ENCODE results near the gene TMTC1. TPM values are rescaled to one million over a fixed set of nuclear protein-coding genes. Genes with fewer than 3 reads are reported as not detected.

The TMTC1 gene
- total and polyA plus RNA-seq, 2 of the 8 experiments (the other 6 are each of a cell fraction or from before 2014, with no cell fraction given) = 15.4 to 20.8 TPM

- POLR2A ChIA-PET (ENCODE audit: partially characterized antibody) = no interaction called here
- TF ChIP-seq ASH2L (IDR thresholded peaks at IDR 0.05; ENCODE audit: low read length) (no peak), SP2 (IDR thresholded peaks at IDR 0.05; ENCODE audit: low read length) (no peak), SIRT6 (IDR thresholded peaks at IDR 0.05; ENCODE audit: low read length) (no peak), CHD1 (IDR thresholded peaks at IDR 0.05; ENCODE audit: low read depth, low read length) (no peak), EGR1 (IDR thresholded peaks at IDR 0.05; ENCODE audit: borderline replicate concordance, low read depth, low read length) (no peak), ZNF274 (IDR thresholded peaks at IDR 0.05; ENCODE audit: borderline replicate concordance, extremely low read depth, low read length) (no peak), PHF8 (conservative IDR thresholded peaks at IDR 0.05; ENCODE audit: low read depth, low read length) (no peak), BCL11A (IDR thresholded peaks at IDR 0.05; ENCODE audit: low read depth in 2 of 2, low read length in 2 of 2) (no peak), SP4 (IDR thresholded peaks at IDR 0.05; ENCODE audit: low read length) (no peak), NANOG (IDR thresholded peaks at IDR 0.05; ENCODE audit: insufficient read depth, low read depth, low read length, poor library complexity, severe bottlenecking) (no peak), E2F6 (IDR thresholded peaks at IDR 0.05) (no peak), HDAC6 (IDR thresholded peaks at IDR 0.05; ENCODE audit: low read depth, low read length) (no peak), KDM1A (IDR thresholded peaks at IDR 0.05; ENCODE audit: borderline replicate concordance, low read length) (no peak), TAF7 (optimal IDR thresholded peaks at IDR 0.05; ENCODE audit: borderline replicate concordance, low read depth, low read length) (no peak), MAX (IDR thresholded peaks at IDR 0.05) (no peak)
Measured at GRCh38 chr12:29543036-29543435, 240.7 kb downstream of the TMTC1 start.

More at GRCh38 chr12:29543036-29543435, 240.7 kb downstream of the TMTC1 start:
- Histone ChIP-seq H3K14ac (ENCODE audit: insufficient read length) (no peak overlapping the region), H4K5ac (ENCODE audit: insufficient read length, low read depth, low read length) (no peak overlapping the region), H3K79me2 (ENCODE audit: control insufficient read depth in 1 of 2, insufficient read depth in 2 of 2, low read length in 2 of 2) (no peaks in the 10 kb centered on the region), H3K9ac (replicated peaks in 1 of 4; ENCODE audit: extremely low read depth in 1 of 4, low read depth in 3 of 4, low read length in 3 of 4) (no peak overlapping the region), H4K20me1 (replicated peaks in 1 of 2; ENCODE audit: control insufficient read depth in 1 of 2, insufficient read depth in 2 of 2, low read length in 2 of 2) (no peaks in the 10 kb centered on the region), H3K27ac (ENCODE audit: low read depth, low read length) (no peak overlapping the region), H3K23ac (ENCODE audit: insufficient read length) (no peak overlapping the region), H3K9me3 (ENCODE audit: insufficient read depth in 2 of 2, low read depth in 1 of 2, low read length in 1 of 2) (no peaks in the 10 kb centered on the region), H2AK5ac (ENCODE audit: low read depth, low read length) (no peak overlapping the region), H4K8ac (ENCODE audit: extremely low read depth, insufficient read depth, low read length) (no peak overlapping the region), H2BK5ac (ENCODE audit: low read depth, low read length) (no peak overlapping the region), H2BK120ac (replicated peaks; ENCODE audit: low read depth, low read length) (no peak overlapping the region), H3K4ac (replicated peaks; ENCODE audit: insufficient read length, low read depth, low read length) (no peak overlapping the region), H2BK15ac (ENCODE audit: low read length) (no peak overlapping the region), H3K36me3 (ENCODE audit: control insufficient read depth in 2 of 4, insufficient read depth in 4 of 4, low read length in 3 of 4) (no peaks in the 10 kb centered on the region), H2BK12ac (ENCODE audit: low read depth, low read length) (no peak overlapping the region), H3K4me3 (ENCODE audit: extremely low read depth in 1 of 4, insufficient read depth in 2 of 4, low read depth in 3 of 4, low read length in 4 of 4) (no peak overlapping the region), H4K91ac (replicated peaks; ENCODE audit: insufficient read length, low read length) (no peak overlapping the region), H3K23me2 (ENCODE audit: low read depth, low read length) (no peaks in the 10 kb centered on the region), H2AFZ (ENCODE audit: low read length) (no peak overlapping the region), H3K56ac (replicated peaks; ENCODE audit: insufficient read length, low read depth, low read length) (no peak overlapping the region), H3K27me3 (replicated peaks in 1 of 4; ENCODE audit: control insufficient read depth in 3 of 4, extremely low read depth in 1 of 4, insufficient read depth in 3 of 4, low read length in 3 of 4) (no peaks in the 10 kb centered on the region), H3K18ac (ENCODE audit: extremely low read depth, low read length) (no peak overlapping the region), H3K79me1 (ENCODE audit: low read depth, low read length) (no peaks in the 10 kb centered on the region), H3K4me2 (ENCODE audit: insufficient read depth in 1 of 2, low read depth in 2 of 2, low read length in 2 of 2) (no peak overlapping the region), H3K4me1 (replicated peaks in 1 of 4; ENCODE audit: control insufficient read depth in 3 of 4, insufficient read depth in 4 of 4, low read length in 3 of 4) (peaks cover 0 to 9% (median 4%) of the 10 kb centered on the region in 4 experiments; a peak in 4 of 7 replicates), H2BK20ac (ENCODE audit: low read length) (no peak overlapping the region)
- WGBS, 2 experiments (ENCODE audit: extremely low coverage in 1 of 2, insufficient coverage in 1 of 2, insufficient read length in 1 of 2, insufficient replicate concordance in 2 of 2, low coverage in 1 of 2, low lambda C conversion rate in 2 of 2, missing lambda C conversion rate in 1 of 2) = 86% methylated on average over 4 of the region's 4 CpGs; no CpG with 5 or more reads in 1 of the 2 experiments
- FAIRE-seq (no peak), DNase-seq (ENCODE audit: low read depth in 1 of 2, low spot score in 2 of 2) (no peak)
- CTCF ChIA-PET (ENCODE audit: partially characterized antibody) = interaction anchor here (0.8 to 1.5 kb wide), 2 partner anchors 10 to 24 kb away, joined by 3 read pairs; no protein-coding TSS in a partner anchor
